Measurements from ENCODE around the gene ABCC1. TPM values are rescaled to one million over a fixed set of nuclear protein-coding genes. Genes with fewer than 3 reads are reported as not detected.

The ABCC1 gene
- total and polyA plus RNA-seq, 3 donors from 2014 or later: 54.7 to 90.6 (median 88.0) TPM

DNA sequence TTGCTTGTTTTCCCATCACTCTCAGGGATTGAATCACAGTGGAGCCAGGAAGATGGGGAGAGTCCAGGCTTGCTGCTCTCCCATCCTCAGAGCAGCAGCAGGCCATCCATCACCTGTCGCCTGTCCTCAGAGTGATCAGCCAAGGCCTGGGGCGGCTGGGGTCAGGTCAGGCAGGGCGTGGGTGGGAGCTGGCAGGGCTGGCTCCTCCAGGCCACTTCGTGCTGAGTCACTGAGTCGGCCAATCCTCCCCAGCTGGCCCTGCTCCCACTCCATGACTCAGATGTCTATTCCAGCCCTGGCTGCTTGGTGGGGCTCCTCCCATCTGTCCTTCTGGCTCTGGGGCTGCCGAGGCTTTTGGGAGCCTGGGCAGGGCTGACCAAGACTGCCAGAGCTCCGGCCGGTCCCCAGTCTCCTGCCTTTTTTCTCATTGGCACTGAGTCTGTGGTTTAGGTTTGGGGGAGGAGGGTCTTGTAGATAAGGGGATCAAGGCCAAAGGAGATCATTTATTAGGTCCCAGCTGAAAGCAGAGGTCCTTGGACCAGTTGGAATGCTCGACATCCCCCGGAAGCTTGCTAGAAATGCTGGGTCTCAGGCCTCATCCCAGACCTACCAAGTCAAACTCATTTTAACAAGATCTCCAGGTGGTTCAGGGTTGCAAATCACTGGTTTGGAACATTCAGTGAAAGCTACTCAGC is 72.7 kb downstream of the ABCC1 start:
- Histone ChIP-seq H3K9me3 (no peaks in the 10 kb centered on the region), H3K36me3 (ENCODE audit: low read depth, missing control alignments) (no peaks in the 10 kb centered on the region), H3K4me3 (no peak overlapping the region), H3K4me1 (peaks cover 25% of the 10 kb centered on the region), H3K27me3 (no peaks in the 10 kb centered on the region), H3K27ac (peak overlapping the region; percentile 74 to 82)
- intact Hi-C loops (cut with DNase I; ENCODE audit: low total_unique reads): no loop called here
- 11 to 31% methylated on average over 7 to 9 of the region's 10 CpGs for WGBS, 2 donors
- no peak for TF ChIP-seq POLR2A (IDR thresholded peaks at IDR 0.05)
- TF ChIP-seq, protein P1, sequence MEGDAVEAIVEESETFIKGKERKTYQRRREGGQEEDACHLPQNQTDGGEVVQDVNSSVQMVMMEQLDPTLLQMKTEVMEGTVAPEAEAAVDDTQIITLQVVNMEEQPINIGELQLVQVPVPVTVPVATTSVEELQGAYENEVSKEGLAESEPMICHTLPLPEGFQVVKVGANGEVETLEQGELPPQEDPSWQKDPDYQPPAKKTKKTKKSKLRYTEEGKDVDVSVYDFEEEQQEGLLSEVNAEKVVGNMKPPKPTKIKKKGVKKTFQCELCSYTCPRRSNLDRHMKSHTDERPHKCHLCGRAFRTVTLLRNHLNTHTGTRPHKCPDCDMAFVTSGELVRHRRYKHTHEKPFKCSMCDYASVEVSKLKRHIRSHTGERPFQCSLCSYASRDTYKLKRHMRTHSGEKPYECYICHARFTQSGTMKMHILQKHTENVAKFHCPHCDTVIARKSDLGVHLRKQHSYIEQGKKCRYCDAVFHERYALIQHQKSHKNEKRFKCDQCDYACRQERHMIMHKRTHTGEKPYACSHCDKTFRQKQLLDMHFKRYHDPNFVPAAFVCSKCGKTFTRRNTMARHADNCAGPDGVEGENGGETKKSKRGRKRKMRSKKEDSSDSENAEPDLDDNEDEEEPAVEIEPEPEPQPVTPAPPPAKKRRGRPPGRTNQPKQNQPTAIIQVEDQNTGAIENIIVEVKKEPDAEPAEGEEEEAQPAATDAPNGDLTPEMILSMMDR (IDR thresholded peaks at IDR 0.05): no peak
- DNase-seq: peak; percentile 96

DNA sequence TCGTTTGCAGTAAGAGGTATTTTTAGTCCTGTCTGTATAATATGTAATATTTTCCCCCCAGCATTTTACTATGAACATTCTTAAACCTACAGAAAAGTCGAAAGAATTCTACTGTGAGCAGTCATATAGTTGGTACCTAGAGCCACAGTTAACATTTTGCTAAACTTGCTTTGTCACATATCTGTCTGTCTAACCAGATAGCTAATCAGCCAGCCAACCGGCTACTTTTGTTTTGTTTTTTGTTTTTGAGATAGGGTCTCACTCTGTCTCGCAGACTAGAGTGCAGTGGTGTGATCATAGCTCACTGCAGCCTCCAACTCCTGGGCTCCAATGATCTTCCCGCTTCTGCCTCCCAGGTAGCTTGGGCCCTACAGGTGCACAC is 73.3 kb downstream of the ABCC1 start:
- no peak for TF ChIP-seq POLR2A (IDR thresholded peaks at IDR 0.05)
- TF ChIP-seq, protein P1 (IDR thresholded peaks at IDR 0.05): no peak
- H3K36me3 ChIP-seq (ENCODE audit: low read depth, missing control alignments): no peaks in the 10 kb centered on the region
- no peaks in the 10 kb centered on the region for H3K27me3 ChIP-seq
- no peaks in the 10 kb centered on the region for H3K9me3 ChIP-seq
- 64 to 75% methylated on average over 5 of the region's 5 CpGs for WGBS, 2 donors
- no peak overlapping the region for H3K4me3 ChIP-seq
- DNase-seq: no peak
- peaks cover 25% of the 10 kb centered on the region for H3K4me1 ChIP-seq
- intact Hi-C loops (cut with DNase I; ENCODE audit: low total_unique reads): no loop called here
- peak overlapping the region; percentile 74 to 82 for H3K27ac ChIP-seq

DNA sequence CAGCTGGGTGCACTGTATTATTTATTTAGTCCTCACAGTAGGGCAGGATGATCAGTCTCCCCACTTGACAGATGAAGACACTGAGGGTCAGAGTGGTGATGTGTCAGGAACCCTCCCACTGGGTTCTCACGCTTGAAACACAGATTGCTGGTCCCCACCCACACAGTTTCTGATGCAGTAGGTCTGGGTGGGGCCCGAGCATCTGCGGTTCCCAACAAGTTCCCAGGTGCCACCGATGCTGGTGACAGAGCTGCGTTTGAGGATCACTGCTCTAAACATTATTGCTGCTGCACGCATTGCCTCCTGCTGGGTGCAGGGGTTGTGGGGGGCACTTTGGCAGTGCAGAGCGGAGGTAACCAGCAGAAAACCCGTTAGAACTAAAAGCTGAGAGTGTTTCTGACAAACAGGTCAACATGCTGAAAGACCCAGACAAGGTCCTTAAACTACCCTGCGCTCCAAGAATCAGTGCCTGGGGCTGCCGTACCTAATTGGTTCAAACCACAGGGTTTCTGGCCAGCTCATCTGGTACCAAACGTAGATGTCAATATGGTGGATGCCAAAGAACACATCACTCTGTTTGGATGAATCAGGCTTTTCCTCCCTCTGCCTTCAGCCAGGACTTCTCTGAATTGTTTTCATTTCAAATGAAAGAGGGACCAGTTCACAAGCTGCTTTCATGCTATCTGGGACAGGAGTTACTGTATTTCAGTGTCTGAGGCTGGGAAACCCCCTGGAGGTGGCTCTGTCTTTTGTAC is 76.0 kb downstream of the ABCC1 start:
- DNase-seq: no peak
- H3K4me1 ChIP-seq: peaks cover 35% of the 10 kb centered on the region
- no peaks in the 10 kb centered on the region for H3K27me3 ChIP-seq
- H3K27ac ChIP-seq: peak overlapping the region in 1 of 2 donors; percentile 53
- WGBS, 2 donors: 71 to 75% methylated on average over 10 to 11 of the region's 11 CpGs
- no peaks in the 10 kb centered on the region for H3K9me3 ChIP-seq
- no peaks in the 10 kb centered on the region for H3K36me3 ChIP-seq (ENCODE audit: low read depth, missing control alignments)
- TF ChIP-seq, protein P1 (IDR thresholded peaks at IDR 0.05): no peak
- no peak for TF ChIP-seq POLR2A (IDR thresholded peaks at IDR 0.05)
- intact Hi-C loops (cut with DNase I; ENCODE audit: low total_unique reads): no loop called here
- H3K4me3 ChIP-seq: no peak overlapping the region

DNA sequence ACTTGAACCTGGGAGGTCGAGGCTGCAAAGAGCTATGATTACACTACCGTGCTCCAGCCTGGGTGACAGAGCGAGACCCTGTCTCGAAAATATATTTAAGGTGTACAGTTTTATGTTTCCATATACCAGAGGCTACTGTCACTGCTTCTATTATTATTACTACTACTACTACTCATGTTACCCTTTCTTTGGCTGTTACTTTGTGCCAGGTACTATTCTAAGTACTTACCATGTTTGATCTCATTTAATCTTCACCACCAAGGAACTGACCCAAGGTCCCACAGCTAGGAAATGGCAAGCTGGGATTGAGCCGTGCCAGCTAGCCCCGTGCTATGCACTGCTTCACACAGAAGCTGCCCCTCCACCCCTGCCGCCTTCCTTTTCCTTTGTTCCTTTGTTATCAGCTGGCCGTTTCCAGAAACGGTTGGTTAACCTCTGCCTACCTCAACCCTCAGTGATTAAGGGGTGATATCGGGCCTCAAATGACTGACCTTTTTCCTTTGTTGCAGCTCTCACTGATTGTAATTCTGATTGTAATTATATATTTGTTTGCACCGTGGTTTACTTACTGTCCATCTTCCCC is 78.4 kb downstream of the ABCC1 start:
- Histone ChIP-seq H3K4me1 (peaks cover 19% of the 10 kb centered on the region), H3K36me3 (ENCODE audit: low read depth, missing control alignments) (no peaks in the 10 kb centered on the region), H3K4me3 (no peak overlapping the region), H3K27me3 (no peaks in the 10 kb centered on the region), H3K27ac (no peak overlapping the region), H3K9me3 (no peaks in the 10 kb centered on the region)
- TF ChIP-seq, protein P1 (IDR thresholded peaks at IDR 0.05): no peak
- TF ChIP-seq POLR2A (IDR thresholded peaks at IDR 0.05): no peak
- no peak for DNase-seq
- 66 to 76% methylated on average over 11 of the region's 11 CpGs for WGBS, 2 donors
- intact Hi-C loops (cut with DNase I; ENCODE audit: low total_unique reads): no loop called here
